Type B pancreatic cell (in vitro differentiated cells): ENCODE measurements around the gene MT2A. TPM values are rescaled to one million over a fixed set of nuclear protein-coding genes. Genes with fewer than 3 reads are reported as not detected.
A peak's percentile ranks its signal among the peaks of the same experiment; 100 is the strongest.

Source experiments
- DNase-seq: peaks from one replicate; pipeline ENCODE4 v3.0.0; 2021; ENCODE audit warnings: mixed read lengths; ENCODE audit not compliant: unreplicated experiment; ENCODE audit errors: extremely low spot score
- H3K27ac Mint-ChIP-seq: 2 replicates; pipeline ENCODE4 v1.8.0; 2021; ENCODE audit warnings: mild to moderate bottlenecking, mixed read lengths
- H3K27me3 Mint-ChIP-seq: 2 replicates; pipeline ENCODE4 v1.8.0; 2021; ENCODE audit warnings: mixed read lengths
- H3K36me3 Mint-ChIP-seq: 2 replicates; pipeline ENCODE4 v1.8.0; 2021; ENCODE audit warnings: mixed read lengths
- H3K4me1 Mint-ChIP-seq: one replicate; pipeline ENCODE4 v1.8.0; 2021; ENCODE audit warnings: mixed read lengths; ENCODE audit not compliant: unreplicated experiment
- H3K4me3 Mint-ChIP-seq: 2 replicates; pipeline ENCODE4 v1.8.0; 2021; ENCODE audit warnings: mild to moderate bottlenecking, mixed read lengths
- H3K9me3 Mint-ChIP-seq: 2 replicates; pipeline ENCODE4 v1.8.0; 2021; ENCODE audit warnings: mixed read lengths
- total RNA-seq: library from RNA; stranded (reverse); gene quantifications from 2 replicates; pipeline ENCODE4 v1.2.1, GENCODE V29; 2021; ENCODE audit warnings: low replicate concordance
- TF ChIP-seq, protein P1 (sequence below): fragments of 200-600 bp; sonication (generic); conservative IDR thresholded peaks from 2 replicates; pipeline ENCODE4 v1.5.0; 2021; ENCODE audit warnings: antibody characterized with exemption, mild to moderate bottlenecking

MT2A gene
- total RNA-seq, 1 donor from 2014 or later = 18.2 TPM

DNA sequence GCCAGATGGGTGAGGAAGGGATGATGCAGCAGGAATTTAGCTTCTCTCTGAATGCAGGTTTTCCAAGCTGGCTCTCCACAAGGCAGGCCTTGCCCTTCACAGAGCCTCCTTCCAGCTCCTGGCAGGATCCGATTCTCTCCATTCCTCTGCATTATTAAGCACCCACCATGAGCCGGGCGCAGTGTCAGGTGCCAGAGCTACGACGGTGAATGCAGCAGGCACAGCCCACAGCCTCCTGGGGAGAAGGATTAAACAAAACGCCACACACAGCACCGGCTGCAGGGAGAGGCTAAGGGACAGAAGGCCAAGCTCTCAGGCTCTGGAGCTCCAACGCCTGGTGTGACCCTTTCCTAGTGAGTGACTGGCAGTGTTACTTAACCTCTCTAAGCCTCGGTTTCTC lies 7.1 kb upstream of the MT2A start:
- Mint-ChIP-seq H3K27me3 (peaks cover 51% of the 10 kb centered on the region), H3K4me3 (no peak overlapping the region), H3K36me3 (no peaks in the 10 kb centered on the region), H3K4me1 (peaks cover under 1% of the 10 kb centered on the region), H3K9me3 (no peaks in the 10 kb centered on the region), H3K27ac (no peak overlapping the region)
- no peak for DNase-seq
- TF ChIP-seq, protein P1, sequence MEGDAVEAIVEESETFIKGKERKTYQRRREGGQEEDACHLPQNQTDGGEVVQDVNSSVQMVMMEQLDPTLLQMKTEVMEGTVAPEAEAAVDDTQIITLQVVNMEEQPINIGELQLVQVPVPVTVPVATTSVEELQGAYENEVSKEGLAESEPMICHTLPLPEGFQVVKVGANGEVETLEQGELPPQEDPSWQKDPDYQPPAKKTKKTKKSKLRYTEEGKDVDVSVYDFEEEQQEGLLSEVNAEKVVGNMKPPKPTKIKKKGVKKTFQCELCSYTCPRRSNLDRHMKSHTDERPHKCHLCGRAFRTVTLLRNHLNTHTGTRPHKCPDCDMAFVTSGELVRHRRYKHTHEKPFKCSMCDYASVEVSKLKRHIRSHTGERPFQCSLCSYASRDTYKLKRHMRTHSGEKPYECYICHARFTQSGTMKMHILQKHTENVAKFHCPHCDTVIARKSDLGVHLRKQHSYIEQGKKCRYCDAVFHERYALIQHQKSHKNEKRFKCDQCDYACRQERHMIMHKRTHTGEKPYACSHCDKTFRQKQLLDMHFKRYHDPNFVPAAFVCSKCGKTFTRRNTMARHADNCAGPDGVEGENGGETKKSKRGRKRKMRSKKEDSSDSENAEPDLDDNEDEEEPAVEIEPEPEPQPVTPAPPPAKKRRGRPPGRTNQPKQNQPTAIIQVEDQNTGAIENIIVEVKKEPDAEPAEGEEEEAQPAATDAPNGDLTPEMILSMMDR = no peak

GRCh38 chr16:56603589-56603988 lies 4.8 kb upstream of the MT2A start:
- TF ChIP-seq, protein P1 = peak; percentile 59
- no peak for DNase-seq
- H3K4me3 Mint-ChIP-seq = no peak overlapping the region
- no peaks in the 10 kb centered on the region for H3K9me3 Mint-ChIP-seq
- peaks cover 39% of the 10 kb centered on the region for H3K27me3 Mint-ChIP-seq
- peaks cover 17% of the 10 kb centered on the region for H3K4me1 Mint-ChIP-seq
- peak overlapping the region; percentile 45 for H3K27ac Mint-ChIP-seq
- H3K36me3 Mint-ChIP-seq = no peaks in the 10 kb centered on the region

DNA sequence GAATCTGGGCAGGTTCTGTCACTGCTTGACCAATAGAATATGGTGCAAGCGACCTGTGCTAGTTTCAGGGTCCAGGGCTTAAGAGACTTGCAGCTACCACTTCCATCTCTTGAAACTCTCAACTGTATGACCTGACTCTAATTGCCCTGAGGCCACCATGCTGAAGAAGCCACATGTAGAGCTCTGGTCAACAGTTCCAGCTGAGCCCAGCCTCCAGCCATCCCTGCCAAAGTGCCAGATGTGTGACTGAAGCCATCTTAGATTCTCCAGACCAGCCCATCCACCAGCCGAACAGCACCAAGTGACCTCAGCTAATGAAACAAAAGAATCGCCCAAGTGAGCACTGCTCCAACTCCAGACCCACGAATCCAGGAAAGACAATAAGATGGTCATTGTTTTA lies 3.4 kb upstream of the MT2A start:
- H3K4me1 Mint-ChIP-seq = peaks cover 26% of the 10 kb centered on the region
- no peak overlapping the region for H3K27ac Mint-ChIP-seq
- no peaks in the 10 kb centered on the region for H3K9me3 Mint-ChIP-seq
- TF ChIP-seq, protein P1 = no peak
- H3K4me3 Mint-ChIP-seq = no peak overlapping the region
- H3K36me3 Mint-ChIP-seq = no peaks in the 10 kb centered on the region
- peaks cover 47% of the 10 kb centered on the region for H3K27me3 Mint-ChIP-seq
- no peak for DNase-seq

GRCh38 chr16:56605475-56605874 lies 2.9 kb upstream of the MT2A start:
- H3K36me3 Mint-ChIP-seq = no peaks in the 10 kb centered on the region
- peaks cover 30% of the 10 kb centered on the region for H3K4me1 Mint-ChIP-seq
- H3K27me3 Mint-ChIP-seq = peaks cover 47% of the 10 kb centered on the region
- H3K27ac Mint-ChIP-seq = no peak overlapping the region
- no peak overlapping the region for H3K4me3 Mint-ChIP-seq
- DNase-seq = no peak
- TF ChIP-seq, protein P1 = no peak
- no peaks in the 10 kb centered on the region for H3K9me3 Mint-ChIP-seq

DNA sequence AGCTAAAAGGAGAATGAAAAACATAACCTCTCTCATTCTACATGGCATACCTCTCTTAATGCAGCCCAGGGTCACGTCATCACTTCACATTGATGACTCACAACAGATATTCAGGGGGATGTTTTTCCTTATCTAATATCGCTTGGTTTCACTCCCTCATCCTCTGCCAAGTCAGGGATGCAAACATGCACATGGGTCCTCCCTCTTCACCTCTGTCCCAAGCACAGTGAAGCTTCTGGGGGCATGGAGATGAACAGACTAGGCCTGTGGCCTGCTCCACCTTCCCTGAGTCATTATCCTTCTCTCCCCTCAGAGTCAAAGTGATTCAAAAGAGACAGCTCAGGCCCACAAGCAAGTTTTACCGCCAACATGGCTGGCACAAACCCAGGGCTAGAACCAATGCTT lies 2.3 kb upstream of the MT2A start:
- Mint-ChIP-seq H3K27ac (no peak overlapping the region), H3K27me3 (peaks cover 46% of the 10 kb centered on the region)
- DNase-seq = no peak

More for the DNA sequence above, 2.3 kb upstream of the MT2A start:
- no peak overlapping the region for H3K4me3 Mint-ChIP-seq
- H3K36me3 Mint-ChIP-seq = no peaks in the 10 kb centered on the region
- H3K4me1 Mint-ChIP-seq = peaks cover 36% of the 10 kb centered on the region
- H3K9me3 Mint-ChIP-seq = no peaks in the 10 kb centered on the region
- TF ChIP-seq, protein P1 = no peak
